HCT116 (cell line): ENCODE results near the gene PRSS36.

Source experiments
- CTCF ChIP-seq, 3 experiments: fragments of 200-600 bp in 1 of 3; sonication (generic) in 1 of 3; IDR thresholded peaks in 2 of 3; conservative IDR thresholded peaks in 1 of 3; 2 replicates each; pipeline ENCODE4 v1.5.1; 2012 to 2017; ENCODE audit warnings: low read depth in 2 of 3, low read length in 2 of 3, antibody characterized with exemption in 1 of 3, borderline replicate concordance in 1 of 3, control low read depth in 1 of 3, mild to moderate bottlenecking in 1 of 3, mixed read lengths in 1 of 3, mixed run types in 1 of 3, moderate library complexity in 1 of 3; ENCODE audit not compliant: insufficient read depth in 1 of 3
- REST ChIP-seq: IDR thresholded peaks from 2 replicates; pipeline ENCODE4 v1.6.1; 2012; ENCODE audit warnings: low read depth
- SRF ChIP-seq: IDR thresholded peaks from 2 replicates; pipeline ENCODE4 v1.6.1; 2012; ENCODE audit warnings: low read depth

- TF ChIP-seq REST (no peak), CTCF (IDR thresholded peaks at IDR 0.05 in 2 of 3, conservative IDR thresholded peaks at IDR 0.05 in 1 of 3; ENCODE audit: borderline replicate concordance in 1 of 3, insufficient read depth in 1 of 3, low read depth in 2 of 3, low read length in 2 of 3) (no peak), SRF (no peak)
These were observed 4.4 kb downstream of the PRSS36 start for GRCh38 chr16:31145398-31145990.
